ENCODE measurements around the gene ZBP1. TPM values are rescaled to one million over a fixed set of nuclear protein-coding genes. Genes with fewer than 3 reads are reported as not detected.

ZBP1 gene
- total RNA-seq, 4 donors from 2014 or later = 0.28 to 0.84 (median 0.56) TPM; not detected in 1

- ATAC-seq (ENCODE audit: low FRiP score) (no peak), DNase-seq (ENCODE audit: low spot score) (no peak)
- TF ChIP-seq CTCF (IDR thresholded peaks at IDR 0.05) = no peak
Measured at GRCh38 chr20:57666106-57666833, 46.0 kb upstream of the ZBP1 start.

GRCh38 chr20:57665589-57665971, 45.4 kb upstream of the ZBP1 start:
- DNase-seq (ENCODE audit: low spot score) (no peak), ATAC-seq (ENCODE audit: low FRiP score) (no peak)
- no peak for TF ChIP-seq CTCF (IDR thresholded peaks at IDR 0.05)

GRCh38 chr20:57664924-57665588, 44.8 kb upstream of the ZBP1 start:
- no peak for TF ChIP-seq CTCF (IDR thresholded peaks at IDR 0.05)
- no peak for ATAC-seq (ENCODE audit: low FRiP score)
- no peak for DNase-seq (ENCODE audit: low spot score)

GRCh38 chr20:57664476-57664875, 44.2 kb upstream of the ZBP1 start:
- ATAC-seq (ENCODE audit: low FRiP score) (no peak), DNase-seq (ENCODE audit: low spot score) (no peak)
- no peak for TF ChIP-seq CTCF (IDR thresholded peaks at IDR 0.05)

- no peak for DNase-seq (ENCODE audit: low spot score)
Measured at GRCh38 chr20:57663681-57664451, 43.6 kb upstream of the ZBP1 start.

GRCh38 chr20:57663241-57663640, 43.0 kb upstream of the ZBP1 start:
- DNase-seq (ENCODE audit: low spot score) (no peak), ATAC-seq (ENCODE audit: low FRiP score) (no peak)
- no peak for TF ChIP-seq CTCF (IDR thresholded peaks at IDR 0.05)

More at GRCh38 chr20:57663681-57664451, 43.6 kb upstream of the ZBP1 start:
- no peak for ATAC-seq (ENCODE audit: low FRiP score)
- no peak for TF ChIP-seq CTCF (IDR thresholded peaks at IDR 0.05)
